HEK293 (cell line): Measurements from ENCODE around the gene CPLX3.

Experiments used
- RBAK ChIP-seq: fragments of 450-650 bp; formaldehyde crosslinking; IDR thresholded peaks from 2 replicates; pipeline ENCODE4 v1.5.1; 2016; ENCODE audit warnings: missing biosample characterization, missing genetic modification characterization
- ZEB2 ChIP-seq: fragments of 450-650 bp; formaldehyde crosslinking; IDR thresholded peaks from 2 replicates; pipeline ENCODE4 v1.5.1; 2016; ENCODE audit warnings: missing biosample characterization, missing genetic modification characterization
- ZNF184 ChIP-seq: fragments of 450-650 bp; IDR thresholded peaks from 2 replicates; pipeline ENCODE4 v1.5.1; 2018; ENCODE audit warnings: missing biosample characterization, mild to moderate bottlenecking, missing genetic modification characterization
- ZNF214 ChIP-seq: fragments of 450-650 bp; formaldehyde crosslinking; IDR thresholded peaks from 2 replicates; pipeline ENCODE4 v1.5.1; 2017; ENCODE audit warnings: missing biosample characterization, mild to moderate bottlenecking, missing genetic modification characterization, borderline replicate concordance
- ZNF707 ChIP-seq: fragments of 450-650 bp; formaldehyde crosslinking; IDR thresholded peaks from 2 replicates; pipeline ENCODE4 v1.5.1; 2016; ENCODE audit warnings: missing biosample characterization, missing genetic modification characterization
- ZNF777 ChIP-seq: fragments of 450-650 bp; formaldehyde crosslinking; IDR thresholded peaks from 2 replicates; pipeline ENCODE4 v1.5.1; 2017; ENCODE audit warnings: missing biosample characterization, missing genetic modification characterization, borderline replicate concordance
- TF ChIP-seq, protein P1 (sequence below): fragments of 450-650 bp; formaldehyde crosslinking; IDR thresholded peaks from 2 replicates; pipeline ENCODE4 v1.5.1; 2016; ENCODE audit warnings: missing biosample characterization, missing genetic modification characterization
- TF ChIP-seq, protein P2 (sequence below): fragments of 450-650 bp; formaldehyde crosslinking; IDR thresholded peaks from 2 replicates; pipeline ENCODE4 v1.5.1; 2017; ENCODE audit warnings: missing biosample characterization, mild to moderate bottlenecking, missing genetic modification characterization, moderate library complexity
- TF ChIP-seq, protein P3 (sequence below): fragments of 450-650 bp; formaldehyde crosslinking; IDR thresholded peaks from 2 replicates; pipeline ENCODE4 v1.5.1; 2016; ENCODE audit warnings: missing biosample characterization, missing genetic modification characterization

DNA sequence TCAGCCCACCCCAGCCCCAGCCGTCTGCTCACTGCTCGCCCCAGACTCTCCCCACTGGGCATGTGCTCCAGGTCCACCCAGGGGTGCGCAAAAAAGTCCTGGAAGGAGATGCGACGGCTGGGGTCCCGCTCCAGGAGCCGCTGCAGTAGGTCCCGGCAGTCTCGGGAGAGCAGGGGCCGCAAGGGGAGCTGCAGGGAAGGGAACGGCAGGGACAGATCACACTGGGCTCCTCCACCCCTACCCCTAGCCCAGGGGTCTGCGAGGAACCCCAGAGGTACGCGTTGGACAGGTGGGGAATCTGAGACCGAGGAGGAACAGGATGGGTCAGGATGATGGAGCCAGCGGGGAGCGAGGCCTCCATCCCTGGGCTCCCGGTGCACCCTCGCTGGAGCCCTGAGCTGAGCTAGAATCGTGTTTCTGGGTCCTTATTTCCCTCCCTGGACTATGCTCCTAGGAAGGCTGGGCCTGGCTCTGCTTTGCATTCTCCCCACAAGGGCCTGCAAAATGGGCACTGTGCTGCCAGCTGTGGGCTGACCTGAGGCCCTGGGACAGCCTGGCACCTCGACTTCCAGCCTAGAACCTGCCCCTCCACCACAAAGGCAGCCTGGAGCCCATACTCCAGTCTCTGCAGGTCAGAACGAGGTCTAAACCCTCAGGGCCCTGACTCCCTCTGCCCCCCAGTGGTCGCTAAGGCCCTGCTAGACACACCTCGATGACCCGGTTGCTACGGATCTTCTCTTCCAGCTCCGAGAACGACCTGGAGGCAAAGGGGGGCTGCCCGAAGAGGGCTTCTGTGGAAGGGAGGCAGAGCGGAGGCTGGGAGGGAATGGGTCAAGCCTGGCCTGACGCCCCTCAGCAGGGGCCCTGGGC is 13.3 kb downstream of the CPLX3 start:
- TF ChIP-seq ZNF184 (tag by site-specific recombination): no peak
- TF ChIP-seq RBAK (tag by site-specific recombination): no peak
- TF ChIP-seq, protein P1, sequence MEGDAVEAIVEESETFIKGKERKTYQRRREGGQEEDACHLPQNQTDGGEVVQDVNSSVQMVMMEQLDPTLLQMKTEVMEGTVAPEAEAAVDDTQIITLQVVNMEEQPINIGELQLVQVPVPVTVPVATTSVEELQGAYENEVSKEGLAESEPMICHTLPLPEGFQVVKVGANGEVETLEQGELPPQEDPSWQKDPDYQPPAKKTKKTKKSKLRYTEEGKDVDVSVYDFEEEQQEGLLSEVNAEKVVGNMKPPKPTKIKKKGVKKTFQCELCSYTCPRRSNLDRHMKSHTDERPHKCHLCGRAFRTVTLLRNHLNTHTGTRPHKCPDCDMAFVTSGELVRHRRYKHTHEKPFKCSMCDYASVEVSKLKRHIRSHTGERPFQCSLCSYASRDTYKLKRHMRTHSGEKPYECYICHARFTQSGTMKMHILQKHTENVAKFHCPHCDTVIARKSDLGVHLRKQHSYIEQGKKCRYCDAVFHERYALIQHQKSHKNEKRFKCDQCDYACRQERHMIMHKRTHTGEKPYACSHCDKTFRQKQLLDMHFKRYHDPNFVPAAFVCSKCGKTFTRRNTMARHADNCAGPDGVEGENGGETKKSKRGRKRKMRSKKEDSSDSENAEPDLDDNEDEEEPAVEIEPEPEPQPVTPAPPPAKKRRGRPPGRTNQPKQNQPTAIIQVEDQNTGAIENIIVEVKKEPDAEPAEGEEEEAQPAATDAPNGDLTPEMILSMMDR: peak; percentile 64
- TF ChIP-seq ZNF777 (tag by site-specific recombination): no peak
- TF ChIP-seq, protein P2, sequence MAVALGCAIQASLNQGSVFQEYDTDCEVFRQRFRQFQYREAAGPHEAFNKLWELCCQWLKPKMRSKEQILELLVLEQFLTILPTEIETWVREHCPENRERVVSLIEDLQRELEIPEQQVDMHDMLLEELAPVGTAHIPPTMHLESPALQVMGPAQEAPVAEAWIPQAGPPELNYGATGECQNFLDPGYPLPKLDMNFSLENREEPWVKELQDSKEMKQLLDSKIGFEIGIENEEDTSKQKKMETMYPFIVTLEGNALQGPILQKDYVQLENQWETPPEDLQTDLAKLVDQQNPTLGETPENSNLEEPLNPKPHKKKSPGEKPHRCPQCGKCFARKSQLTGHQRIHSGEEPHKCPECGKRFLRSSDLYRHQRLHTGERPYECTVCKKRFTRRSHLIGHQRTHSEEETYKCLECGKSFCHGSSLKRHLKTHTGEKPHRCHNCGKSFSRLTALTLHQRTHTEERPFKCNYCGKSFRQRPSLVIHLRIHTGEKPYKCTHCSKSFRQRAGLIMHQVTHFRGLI: no peak
- TF ChIP-seq ZNF214: no peak
- TF ChIP-seq, protein P3, sequence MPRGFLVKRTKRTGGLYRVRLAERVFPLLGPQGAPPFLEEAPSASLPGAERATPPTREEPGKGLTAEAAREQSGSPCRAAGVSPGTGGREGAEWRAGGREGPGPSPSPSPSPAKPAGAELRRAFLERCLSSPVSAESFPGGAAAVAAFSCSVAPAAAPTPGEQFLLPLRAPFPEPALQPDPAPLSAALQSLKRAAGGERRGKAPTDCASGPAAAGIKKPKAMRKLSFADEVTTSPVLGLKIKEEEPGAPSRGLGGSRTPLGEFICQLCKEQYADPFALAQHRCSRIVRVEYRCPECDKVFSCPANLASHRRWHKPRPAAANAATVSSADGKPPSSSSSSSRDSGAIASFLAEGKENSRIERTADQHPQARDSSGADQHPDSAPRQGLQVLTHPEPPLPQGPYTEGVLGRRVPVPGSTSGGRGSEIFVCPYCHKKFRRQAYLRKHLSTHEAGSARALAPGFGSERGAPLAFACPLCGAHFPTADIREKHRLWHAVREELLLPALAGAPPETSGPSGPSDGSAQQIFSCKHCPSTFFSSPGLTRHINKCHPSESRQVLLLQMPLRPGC (tag by site-specific recombination): no peak
- TF ChIP-seq ZNF707 (tag by site-specific recombination): no peak
- TF ChIP-seq ZEB2: no peak
